Stimulated activated CD8-positive, alpha-beta memory T cell treated with anti-CD3 and anti-CD28 coated beads, Interleukin-12 subunit alpha, Interleukin-12 subunit beta, amount 100 ng/mL, for 24 hours (primary cell): Measurements from ENCODE around the gene TSEN15.
"Not testable (repeated sequence)": the region's sequence is repeated elsewhere in the genome, so short reads cannot be mapped to it uniquely, and the experiment has no call there.

Source experiments
- DNase-seq: peaks from one replicate; pipeline ENCODE4 v3.0.0-alpha.2; 2020; ENCODE audit errors: extremely low read depth

Gene TSEN15

DNA sequence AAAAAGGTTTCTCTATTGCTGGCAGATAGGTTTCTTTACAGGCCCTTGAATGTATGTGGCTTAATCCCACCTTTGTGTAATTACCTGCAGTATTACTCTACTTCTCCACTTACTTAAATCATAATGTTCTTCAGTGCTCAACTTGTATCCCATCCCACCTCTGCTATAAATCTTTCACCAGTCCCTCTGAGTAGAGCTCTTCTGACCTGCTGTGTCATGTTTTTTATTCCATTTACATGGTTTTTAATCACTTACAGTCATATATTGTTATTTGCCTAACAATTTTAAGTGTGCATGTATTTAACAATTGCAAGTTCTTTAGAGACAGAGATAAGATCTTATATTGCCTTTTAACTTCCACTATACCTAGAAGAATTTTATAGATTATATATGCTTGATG lies 2.4 kb downstream of the TSEN15 start:
- no peak for DNase-seq

DNA sequence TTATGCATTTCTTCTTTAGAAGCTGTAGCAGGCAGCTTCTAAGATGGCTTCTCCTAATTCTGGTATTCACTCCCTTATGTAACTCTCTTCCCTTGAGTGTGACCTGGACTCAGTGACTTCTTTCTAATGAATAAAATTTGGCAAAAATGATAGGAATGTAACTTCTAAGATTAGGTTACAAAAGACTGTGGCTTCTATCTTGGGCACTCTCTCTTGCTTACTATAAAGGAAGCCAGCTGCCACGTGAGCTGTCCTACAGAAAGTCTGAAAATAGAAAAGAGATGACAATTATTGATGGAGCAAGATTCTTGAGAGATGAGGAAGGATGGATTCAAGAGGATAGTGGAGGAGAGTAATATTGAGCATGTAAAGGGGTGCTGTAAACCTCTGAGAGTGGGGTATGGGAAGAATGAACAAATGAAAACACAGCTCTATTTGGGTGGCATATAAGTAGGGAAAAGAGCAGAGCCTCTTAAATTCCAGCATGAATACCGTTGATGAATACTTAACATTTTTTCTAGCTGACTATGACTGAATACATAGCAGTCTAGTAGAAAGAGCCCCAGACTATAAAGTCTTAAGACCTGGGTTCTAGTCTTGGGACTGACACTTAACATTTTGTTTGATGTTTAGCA lies 5.5 kb downstream of the TSEN15 start:
- no peak for DNase-seq

DNA sequence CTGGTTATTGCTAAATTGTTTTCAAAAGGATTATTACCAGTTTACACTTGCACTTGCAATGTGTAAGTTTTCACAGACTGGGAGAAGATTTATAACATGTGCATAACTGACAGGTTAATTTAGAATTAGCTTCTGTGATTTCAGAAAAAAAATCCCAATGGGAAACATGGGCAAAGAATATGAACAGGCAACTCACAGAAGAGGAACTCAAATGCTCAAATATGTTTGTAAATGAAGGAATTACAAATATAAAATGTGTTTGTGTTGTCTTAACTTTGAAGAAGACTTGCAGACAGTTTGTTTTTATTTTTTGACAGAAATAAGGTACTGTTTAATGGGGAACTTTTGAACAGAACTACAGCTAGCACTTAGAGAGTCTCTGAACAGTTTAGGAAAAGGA lies 8.4 kb downstream of the TSEN15 start:
- no peak for DNase-seq

DNA sequence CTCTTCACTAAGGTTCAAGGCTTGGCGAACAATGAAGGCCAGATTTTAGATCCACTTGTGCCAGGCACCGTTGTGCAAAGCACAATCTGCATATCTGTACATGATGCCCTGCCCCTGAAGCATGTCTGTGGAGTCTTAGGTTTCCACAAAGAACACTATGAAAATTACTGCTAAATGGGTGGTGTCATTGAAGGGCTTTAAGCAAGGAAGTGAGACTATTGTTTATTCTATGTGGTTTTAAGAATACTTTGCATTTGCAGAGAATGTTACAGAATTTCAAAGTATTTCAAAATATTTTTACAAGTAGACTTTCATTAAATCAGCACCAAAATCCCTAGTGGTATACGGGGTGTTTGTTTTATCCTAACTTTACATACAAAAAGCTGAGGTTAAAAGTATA lies 8.8 kb downstream of the TSEN15 start:
- DNase-seq: no peak

DNA sequence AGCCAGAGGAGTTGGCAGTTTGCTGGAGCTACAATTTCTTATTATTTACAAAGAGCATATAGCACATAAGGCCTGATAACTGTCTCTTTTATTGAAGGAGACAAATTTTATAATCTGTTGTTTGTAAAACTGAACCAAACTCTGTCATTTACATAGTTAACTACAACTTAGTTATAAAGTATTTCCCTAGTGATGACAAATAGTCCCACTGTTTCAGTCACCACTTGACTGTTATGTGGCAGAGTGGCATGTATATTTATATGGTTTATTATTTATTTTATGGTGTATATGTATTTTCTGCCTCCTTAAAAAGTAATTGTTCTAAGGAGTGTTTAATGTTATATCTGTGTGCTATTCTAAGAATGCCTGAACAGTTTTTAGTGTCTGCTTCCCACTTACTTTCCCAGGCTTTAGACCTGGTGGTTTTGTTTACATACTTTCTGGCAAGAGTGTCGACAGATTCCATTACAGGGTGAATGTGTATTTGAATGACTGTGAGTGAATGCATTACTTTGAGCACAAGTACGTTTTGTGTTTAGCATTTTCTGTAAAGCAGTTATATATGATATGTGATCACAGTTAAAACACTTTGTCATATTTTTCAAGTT lies 10.0 kb downstream of the TSEN15 start:
- DNase-seq: no peak

DNA sequence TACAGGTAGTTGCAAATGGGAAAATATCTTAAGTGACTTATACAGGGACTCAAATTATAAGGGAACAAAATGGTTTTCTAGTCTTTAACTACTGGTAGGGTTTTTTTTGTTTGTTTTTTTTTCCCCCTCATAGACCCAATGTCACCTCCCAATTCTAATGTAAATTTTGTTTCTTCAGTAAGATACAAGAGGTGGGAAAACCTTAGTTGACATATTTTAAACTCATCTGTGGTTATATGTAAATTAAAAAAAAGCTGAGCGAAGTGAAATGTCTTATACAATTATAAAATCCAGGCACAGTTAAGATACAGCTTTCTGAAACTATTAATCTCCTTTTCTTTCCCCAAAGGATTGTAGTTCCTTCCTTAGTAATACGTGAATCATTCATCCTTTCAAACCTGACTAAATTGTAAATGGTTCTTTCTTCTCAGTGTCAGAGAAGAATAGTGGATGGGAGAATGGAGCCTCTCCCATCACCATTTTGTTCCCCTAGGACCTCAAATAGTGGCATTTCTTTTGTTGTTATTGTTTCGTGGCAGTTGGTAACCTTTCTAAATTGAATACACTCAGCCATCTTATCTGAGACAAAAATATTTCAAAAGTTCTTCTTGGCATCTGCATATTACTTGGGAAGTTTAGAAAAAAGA lies 11.2 kb downstream of the TSEN15 start:
- DNase-seq: no peak

DNA sequence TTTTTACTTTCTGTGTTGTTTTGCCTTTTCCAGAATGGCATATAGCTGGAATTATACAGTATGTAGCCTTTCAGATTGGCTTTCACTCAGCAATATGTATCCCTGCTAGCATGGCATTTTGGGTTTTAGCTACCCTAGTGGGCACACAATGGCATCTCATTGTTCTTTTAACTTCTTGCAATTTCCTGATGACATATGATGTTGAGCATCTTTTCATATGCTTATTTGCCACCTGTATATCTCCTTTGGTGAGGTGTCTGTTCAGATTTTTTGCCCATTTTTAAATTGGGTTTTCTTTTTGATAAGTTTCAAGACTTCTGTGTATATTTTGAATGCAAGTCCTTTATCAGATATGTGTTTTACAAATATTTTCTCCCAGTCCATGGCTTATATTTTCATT lies 14.0 kb downstream of the TSEN15 start:
- no peak for DNase-seq

DNA sequence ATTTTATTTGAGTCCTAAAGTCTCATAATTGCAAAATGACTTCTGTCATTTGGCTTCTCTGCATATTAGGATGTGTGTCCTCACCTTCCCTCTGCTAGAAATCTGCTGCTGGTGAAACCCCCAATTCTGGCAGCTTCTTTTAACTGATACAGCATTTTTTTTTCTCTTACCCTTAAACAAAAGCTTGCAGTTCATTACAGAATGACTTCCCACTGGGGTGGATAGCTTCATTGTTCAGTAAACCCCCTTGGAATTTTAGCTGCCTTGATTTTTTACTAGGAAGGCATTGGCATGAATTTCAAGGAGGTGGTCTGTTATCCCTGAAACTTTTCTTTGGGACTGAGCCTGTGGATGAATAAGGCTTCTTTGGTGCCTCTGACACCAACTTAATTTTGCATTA lies 16.8 kb downstream of the TSEN15 start:
- DNase-seq: no peak

DNA sequence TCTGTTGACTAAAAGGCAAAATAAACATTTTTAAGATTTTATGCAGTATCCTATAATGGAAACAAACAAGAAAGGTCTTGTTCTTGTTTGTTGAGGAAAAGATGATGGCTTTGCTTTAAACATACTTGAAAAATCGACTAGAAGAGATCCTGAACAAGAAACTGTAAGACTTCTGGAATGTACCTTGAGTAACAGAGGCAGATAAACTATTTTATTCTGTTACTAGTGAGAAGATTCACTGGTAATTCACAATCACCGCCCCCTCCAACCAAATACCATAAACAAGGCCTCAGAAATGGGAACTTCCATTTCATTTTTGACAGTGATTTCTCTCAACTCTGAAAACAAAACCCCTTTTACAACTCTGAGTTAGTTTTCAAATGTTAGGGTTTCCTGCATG lies 18.1 kb downstream of the TSEN15 start:
- DNase-seq: no peak

DNA sequence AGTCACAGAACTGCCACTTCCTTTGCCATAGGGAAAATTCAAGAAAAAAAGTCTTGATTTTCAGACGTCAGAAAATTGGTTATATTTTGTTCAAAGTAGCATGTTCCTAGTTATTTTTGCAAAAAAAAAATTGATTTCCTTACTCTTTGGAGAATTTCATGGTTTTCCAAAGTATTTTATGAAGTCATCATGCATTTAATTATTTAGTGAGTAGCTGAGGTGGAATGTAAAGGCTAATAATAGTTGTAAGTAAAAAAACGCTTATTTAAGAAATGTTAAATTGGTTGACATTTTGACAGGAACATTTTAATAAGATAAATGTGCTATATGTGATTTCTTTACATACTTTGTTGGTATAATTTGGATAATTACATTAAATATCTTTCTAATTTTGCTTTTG lies 20.8 kb downstream of the TSEN15 start:
- DNase-seq: no peak

DNA sequence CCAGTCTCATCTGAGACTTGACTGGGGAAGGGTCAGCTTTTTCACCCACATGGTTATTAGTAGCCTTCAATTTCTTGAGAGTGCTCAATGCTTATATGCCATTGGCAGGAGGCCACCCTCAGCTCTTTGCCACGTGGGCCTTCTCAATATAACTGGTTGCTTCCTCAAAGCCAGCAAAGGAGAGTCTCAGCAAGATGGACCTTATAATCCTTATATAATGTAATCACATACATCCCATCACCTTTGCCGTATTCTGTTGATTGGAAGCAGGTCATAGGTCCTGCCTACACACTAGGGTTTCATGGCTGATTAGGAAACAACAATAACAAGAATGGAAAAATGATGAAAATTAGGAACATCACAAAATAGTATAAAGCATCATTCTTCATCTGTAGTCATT lies 22.9 kb downstream of the TSEN15 start:
- no peak for DNase-seq

DNA sequence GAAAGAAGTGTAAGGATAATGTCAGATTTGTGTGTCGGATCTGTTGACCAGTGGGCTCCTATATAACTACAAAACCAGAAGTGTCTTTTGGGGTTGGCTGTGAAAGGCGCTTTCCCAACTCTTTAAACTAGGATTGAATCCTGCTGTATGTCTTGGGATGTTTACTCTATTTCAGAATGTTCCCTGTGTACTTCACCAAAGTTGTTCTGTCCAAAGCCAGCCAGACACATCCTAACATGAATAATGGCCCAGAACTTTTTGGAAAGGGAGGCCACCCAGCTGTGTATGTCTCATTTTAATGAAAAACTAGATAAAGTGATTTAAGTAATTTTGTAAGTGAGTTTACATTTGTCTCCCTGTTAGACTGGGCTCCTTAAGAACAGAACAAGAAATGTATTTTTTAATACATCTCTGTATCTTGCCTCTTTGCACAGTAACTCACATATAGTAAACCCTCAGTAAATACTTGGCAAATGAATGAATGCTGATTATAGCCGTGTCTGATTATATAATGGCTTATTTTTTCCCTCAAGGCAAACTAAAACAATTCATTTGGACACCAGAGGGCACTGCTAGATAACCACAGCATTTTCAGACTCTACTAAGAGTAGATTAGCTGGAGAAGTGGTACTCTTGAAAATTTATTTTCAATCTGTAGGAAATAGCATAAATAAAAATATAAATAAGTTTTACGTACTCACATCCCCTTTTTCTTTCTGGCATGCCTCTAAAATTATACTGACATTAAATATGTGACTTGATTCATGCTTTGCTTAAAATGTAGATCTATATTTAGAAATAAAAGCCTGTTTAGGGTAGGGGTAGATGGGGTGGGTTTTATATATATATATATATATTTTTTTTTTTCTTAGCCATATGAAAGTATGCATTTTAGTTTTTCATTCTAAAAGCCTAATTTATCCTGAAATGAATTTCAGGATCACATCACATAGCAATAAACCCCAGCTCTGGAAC lies 23.8 kb downstream of the TSEN15 start:
- no peak for DNase-seq

DNA sequence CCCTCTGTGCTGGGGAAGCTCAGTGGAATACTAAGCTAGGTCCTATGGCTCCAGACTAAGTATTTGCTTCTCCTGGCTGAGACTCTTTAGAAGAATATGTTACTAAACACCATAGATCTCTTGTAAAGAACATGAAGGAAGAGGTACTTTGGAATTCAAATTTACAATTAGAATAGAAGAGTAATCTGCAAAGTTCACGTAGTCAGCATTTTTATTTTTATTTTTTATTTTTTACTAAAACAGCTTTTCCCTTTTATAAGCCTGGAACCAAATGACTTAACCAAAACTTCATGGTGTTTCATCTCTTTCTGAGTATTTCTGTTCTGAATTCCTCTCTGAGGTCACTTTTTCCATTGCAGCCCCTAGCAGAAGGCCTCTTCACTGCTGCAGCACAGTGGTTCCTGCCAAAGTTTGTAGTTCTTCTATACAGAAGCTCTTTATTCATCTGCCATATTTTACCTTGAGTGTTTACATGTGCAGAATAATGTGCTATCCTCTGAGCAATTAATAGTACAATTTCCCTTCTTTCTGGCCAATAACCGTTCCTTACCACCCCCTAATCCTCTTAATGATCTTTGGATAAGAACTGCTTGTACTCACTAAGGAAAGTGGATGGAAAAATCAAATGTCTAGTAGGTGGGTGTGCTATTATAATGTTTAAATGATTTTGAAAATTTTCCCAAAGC lies 27.2 kb downstream of the TSEN15 start:
- no peak for DNase-seq

DNA sequence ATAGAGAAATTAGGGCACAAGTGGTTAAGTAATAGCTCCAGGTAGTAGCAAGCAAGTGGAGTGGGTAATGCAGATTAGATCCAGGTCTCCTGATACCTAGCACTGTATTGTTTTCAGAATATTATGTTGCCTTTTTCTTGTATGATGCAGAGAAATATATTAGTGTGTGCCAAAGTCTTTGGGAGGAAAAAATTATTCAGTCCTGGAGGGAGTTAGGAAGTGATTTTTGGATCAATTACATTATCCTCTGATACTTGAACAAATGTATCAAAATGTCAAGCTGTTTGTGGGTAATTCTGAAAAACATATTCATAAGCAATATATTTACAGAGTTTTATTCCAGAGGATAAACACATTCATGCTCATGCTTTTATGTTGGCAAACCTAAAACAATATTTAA lies 28.8 kb downstream of the TSEN15 start:
- DNase-seq: no peak

DNA sequence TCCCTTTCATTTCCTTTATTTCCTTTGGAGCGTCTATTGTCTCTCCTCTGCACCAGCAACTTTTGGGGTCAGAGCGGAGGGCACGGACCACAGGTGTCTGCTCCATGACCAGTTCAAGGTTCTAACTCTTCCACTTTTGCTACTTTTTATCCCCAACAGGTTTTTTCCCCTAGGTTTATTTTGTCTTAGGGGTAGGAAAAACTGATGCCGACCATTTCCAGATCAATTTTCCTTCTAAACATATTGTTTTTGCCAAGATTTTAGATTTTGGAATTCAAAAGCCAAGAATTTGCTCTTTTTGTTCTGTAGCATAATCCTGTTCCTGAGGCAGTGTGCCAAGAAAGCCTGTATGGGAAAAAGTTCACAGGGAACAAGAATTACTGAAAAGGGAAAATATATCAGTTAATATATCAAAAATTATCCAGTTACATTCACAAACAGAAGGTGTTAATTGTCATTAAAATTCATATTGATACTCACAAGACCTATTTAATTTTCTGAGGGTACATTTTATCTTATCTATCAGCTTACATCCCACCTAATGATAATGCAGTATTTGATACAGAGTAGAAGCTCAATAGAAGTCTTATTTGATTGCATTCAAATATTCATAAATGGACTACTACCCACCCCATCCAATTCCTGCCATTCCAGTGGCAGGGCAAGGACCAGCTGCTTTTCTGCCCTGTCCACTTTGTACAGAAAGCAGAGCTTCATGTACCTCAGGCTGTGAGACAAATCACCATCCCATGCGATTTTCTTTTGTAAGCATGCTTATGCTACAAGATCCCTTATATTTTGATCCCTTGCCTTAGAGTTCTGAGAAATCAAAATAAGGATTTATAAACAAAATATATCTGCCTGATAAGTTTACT lies 31.2 kb downstream of the TSEN15 start:
- DNase-seq: no peak

DNA sequence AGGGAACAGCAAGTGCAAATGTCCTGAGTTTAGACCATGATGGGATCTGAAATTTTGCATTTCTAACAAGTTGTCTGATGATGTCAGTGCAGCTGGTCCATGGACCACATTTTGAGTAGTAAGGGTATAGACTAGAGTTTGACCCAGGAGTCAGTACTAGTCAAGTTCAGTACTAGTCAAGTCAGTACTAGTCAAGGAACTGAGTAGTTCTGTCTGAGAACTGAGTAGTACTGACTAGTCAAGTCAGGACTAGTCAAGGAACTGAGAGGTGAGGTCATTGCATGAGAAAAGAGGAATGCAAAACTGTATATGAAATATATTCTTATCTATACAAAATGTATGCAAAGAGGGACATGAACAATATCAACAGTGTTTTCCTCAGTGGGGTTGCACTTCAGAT lies 34.1 kb downstream of the TSEN15 start:
- no peak for DNase-seq

DNA sequence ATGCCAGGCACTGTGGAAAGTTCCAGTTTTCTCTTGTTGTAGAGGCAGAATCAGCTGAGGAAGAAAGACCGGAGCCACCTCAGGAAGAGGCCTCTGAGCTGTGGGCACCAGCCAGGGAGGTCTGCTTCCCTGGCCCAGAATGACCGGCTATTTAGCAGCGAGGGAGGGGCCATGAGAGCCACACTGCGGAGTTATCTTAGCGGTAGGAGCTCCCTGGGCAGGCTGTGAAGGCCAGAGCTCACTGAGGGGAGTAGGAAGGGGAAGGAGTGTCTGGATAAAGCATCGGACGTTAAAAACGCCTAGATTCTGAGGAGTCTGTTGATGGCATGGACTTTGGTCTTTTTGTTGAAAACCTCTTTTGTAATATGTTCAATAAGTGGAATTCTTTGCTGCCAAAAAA lies 36.5 kb downstream of the TSEN15 start:
- no peak for DNase-seq

DNA sequence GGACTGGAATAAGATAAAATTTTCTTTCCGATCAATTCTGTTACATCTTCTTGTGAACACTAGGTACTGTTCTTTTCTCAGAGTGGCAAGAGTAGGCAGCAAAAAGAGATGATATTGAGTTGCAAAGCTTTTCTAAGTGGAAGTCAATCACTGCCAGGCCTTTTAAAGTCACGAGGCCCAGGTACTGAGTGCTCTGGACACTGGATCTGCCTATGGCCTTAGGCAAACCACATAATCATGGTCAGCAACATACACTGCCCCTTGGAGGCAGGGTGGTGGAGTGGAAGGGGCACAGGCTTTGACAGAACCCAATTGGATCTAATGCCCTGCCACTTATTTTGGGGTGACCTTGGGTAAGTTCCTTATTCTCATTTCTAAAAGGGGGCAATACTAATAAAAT lies 41.5 kb downstream of the TSEN15 start:
- no peak for DNase-seq

DNA sequence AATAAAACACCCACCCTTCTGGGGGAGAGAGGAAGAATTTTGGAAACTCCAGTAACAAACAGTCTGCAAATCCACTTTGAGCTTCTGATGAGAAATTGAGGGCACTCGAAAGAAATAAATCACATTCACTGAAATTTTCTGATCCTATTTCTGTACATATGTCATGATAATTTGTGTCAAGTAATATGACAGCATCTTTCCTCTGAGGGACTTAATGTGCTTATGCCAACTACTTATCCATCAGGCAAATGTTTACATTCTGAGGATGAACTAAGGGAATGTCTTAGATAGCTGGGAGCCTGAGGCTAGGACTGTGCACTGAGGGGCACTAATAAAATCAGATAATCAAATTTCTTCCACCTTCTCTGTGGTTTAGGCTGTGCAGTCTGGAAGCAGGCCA lies 44.5 kb downstream of the TSEN15 start:
- no peak for DNase-seq

DNA sequence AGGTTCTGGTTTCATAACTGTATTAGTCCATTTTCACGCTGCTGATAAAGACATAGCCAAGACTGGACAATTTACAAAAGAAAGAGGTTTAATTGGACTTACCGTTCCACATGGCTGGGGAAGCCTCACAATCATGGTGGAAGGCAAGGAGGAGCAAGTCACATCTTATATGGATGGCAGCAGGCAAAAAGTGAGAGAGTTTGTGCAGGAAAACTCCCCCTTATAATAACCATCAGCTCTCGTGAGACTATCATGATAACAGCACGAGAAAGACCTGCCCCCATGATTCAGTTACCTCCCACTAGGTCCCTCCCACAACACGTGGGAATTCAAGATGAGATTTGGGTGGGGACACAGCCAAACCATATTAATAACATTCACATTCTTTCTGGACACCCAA lies 45.0 kb downstream of the TSEN15 start:
- DNase-seq: not testable (repeated sequence)

DNA sequence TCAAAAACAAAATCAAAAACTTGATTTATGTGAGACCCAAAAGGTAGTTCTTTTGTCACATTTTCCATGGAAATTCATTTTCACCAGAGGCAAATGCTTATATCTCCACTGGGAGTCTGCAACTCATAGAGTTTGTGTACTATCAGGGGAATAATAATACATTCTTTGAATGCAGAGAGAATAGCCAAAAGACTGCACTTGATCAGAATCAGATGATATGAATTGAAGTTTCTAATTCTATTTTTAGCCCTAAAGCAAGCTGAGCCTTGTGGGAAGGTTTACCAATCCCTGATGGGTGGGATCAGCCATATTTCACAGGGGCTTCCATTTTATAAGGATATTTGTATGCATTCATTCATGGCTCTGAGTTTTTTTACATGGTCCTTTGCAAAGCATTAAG lies 49.6 kb downstream of the TSEN15 start:
- DNase-seq: no peak
